HCT116 (cell line): ENCODE results near the gene SLC25A22. TPM values are rescaled to one million over a fixed set of nuclear protein-coding genes. Genes with fewer than 3 reads are reported as not detected.

ENCODE experiments used
- ATAC-seq: fragments of 200-7000 bp; cut with Tn5 transposase; 2 replicates; pipeline ENCODE4 v1.9.1; 2020; ENCODE audit warnings: mild to moderate bottlenecking, moderate library complexity
- BruUV-seq: library from RNA; stranded (reverse); fragments of 400-500 nt; replicated peaks from 2 replicates; lab custom pipeline; 2021; lab: Mats Ljungman, UMichigan
- CTCF ChIA-PET: fragments of 300-600 bp; sonication (Branson Sonifier 250); formaldehyde crosslinking; loops from one replicate; lab custom pipeline; 2021; ENCODE audit warnings: antibody characterized with exemption; lab: Charles Lee
- POLR2A ChIA-PET: fragments of 300-600, 350-600 bp; sonication (Branson Sonifier 250); formaldehyde crosslinking; loops from one replicate; lab custom pipeline; 2021; ENCODE audit warnings: antibody characterized with exemption; lab: Charles Lee
- RAD21 ChIA-PET, 2 experiments: fragments of 300-600 bp; sonication (Branson Sonifier 250); formaldehyde crosslinking; loops; one replicate each; lab custom pipeline; 2023; ENCODE audit warnings: low total read pairs in 2 of 2; ENCODE audit not compliant: uncharacterized antibody in 2 of 2, unreplicated experiment in 2 of 2, low non-redundant PET in 1 of 2; lab: Charles Lee
- DNase-seq: peaks from one replicate; pipeline ENCODE4 v3.0.0-alpha.2; 2010; ENCODE audit warnings: low read depth, low spot score
- H2AFZ ChIP-seq: fragments of 200-600 bp; shearing (Covaris generic), sonication (generic); 2 replicates; pipeline ENCODE4 v1.6.1; 2017; ENCODE audit warnings: low read depth, mixed run types, mixed read lengths, antibody characterized with exemption, low read length; ENCODE audit not compliant: poor library complexity, severe bottlenecking
- H3K27ac ChIP-seq: 2 replicates; pipeline ENCODE4 v1.5.1; 2012; ENCODE audit warnings: low read depth, low read length
- H3K27me3 ChIP-seq: fragments of 200-600 bp; sonication (generic); 2 replicates; pipeline ENCODE4 v1.6.1; 2016; ENCODE audit warnings: mixed run types, low read length, mixed read lengths; ENCODE audit not compliant: insufficient read depth
- H3K36me3 ChIP-seq, 2 experiments: fragments of 200-500 bp in 1 of 2; fragments of 200-600 bp in 1 of 2; sonication (Bioruptor generic) in 1 of 2; sonication (generic) in 1 of 2; 2 replicates each; pipeline versions ENCODE4 v1.5.1 to v1.6.1; 2014 to 2016; ENCODE audit warnings: low read length in 2 of 2, inconsistent platforms in 1 of 2, mixed read lengths in 1 of 2, mixed run types in 1 of 2; ENCODE audit not compliant: insufficient read depth in 2 of 2, control insufficient read depth in 1 of 2
- H3K4me1 ChIP-seq, 2 experiments: fragments of 200-600 bp in 1 of 2; sonication (generic) in 1 of 2; 2 replicates each; pipeline versions ENCODE4 v1.5.1 to v1.6.1; 2012 to 2017; ENCODE audit warnings: low read length in 2 of 2, inconsistent platforms in 1 of 2, mild to moderate bottlenecking in 1 of 2, mixed read lengths in 1 of 2, mixed run types in 1 of 2, moderate library complexity in 1 of 2; ENCODE audit not compliant: insufficient read depth in 2 of 2, control insufficient read depth in 1 of 2
- H3K4me2 ChIP-seq: fragments of 200-600 bp; sonication (generic); 2 replicates; pipeline ENCODE4 v1.6.1; 2017; ENCODE audit warnings: mixed run types, low read length, mixed read lengths
- H3K4me3 ChIP-seq, 2 experiments: fragments of 200-600 bp in 1 of 2; sonication (generic) in 1 of 2; replicated peaks in 1 of 2; 2 replicates each; pipeline ENCODE4 v1.5.1; 2011 to 2016; ENCODE audit warnings: low read length in 2 of 2, control low read depth in 1 of 2, low read depth in 1 of 2, mild to moderate bottlenecking in 1 of 2, mixed read lengths in 1 of 2, mixed run types in 1 of 2
- H3K79me2 ChIP-seq: fragments of 200-600 bp; sonication (generic); 2 replicates; pipeline ENCODE4 v1.6.1; 2017; ENCODE audit warnings: mild to moderate bottlenecking, mixed run types, low read length, moderate library complexity, mixed read lengths; ENCODE audit not compliant: insufficient read depth
- H3K9ac ChIP-seq: fragments of 200-600 bp; sonication (generic); 2 replicates; pipeline ENCODE4 v1.6.1; 2016; ENCODE audit warnings: low read length, mixed read lengths
- H3K9me2 ChIP-seq: fragments of 200-600 bp; sonication (generic), shearing (Covaris generic); 2 replicates; pipeline ENCODE4 v1.6.1; 2017; ENCODE audit warnings: mixed run types, mild to moderate bottlenecking, moderate library complexity; ENCODE audit not compliant: insufficient read depth
- H3K9me3 ChIP-seq, 2 experiments: fragments of 200-500 bp in 1 of 2; fragments of 200-600 bp in 1 of 2; sonication (Bioruptor generic) in 1 of 2; sonication (generic) in 1 of 2; 2 replicates each; pipeline ENCODE4 v1.6.1; 2014 to 2017; ENCODE audit warnings: low read length in 2 of 2, mixed read lengths in 2 of 2, inconsistent platforms in 1 of 2, low read depth in 1 of 2, mild to moderate bottlenecking in 1 of 2, mixed run types in 1 of 2, moderate library complexity in 1 of 2; ENCODE audit not compliant: control insufficient read depth in 1 of 2, insufficient read depth in 1 of 2
- H4K20me1 ChIP-seq: fragments of 200-600 bp; sonication (generic), shearing (Covaris generic); 2 replicates; pipeline ENCODE4 v1.6.1; 2017; ENCODE audit warnings: mixed run types, mild to moderate bottlenecking, moderate library complexity; ENCODE audit not compliant: insufficient read depth
- CEBPB ChIP-seq: IDR thresholded peaks from 2 replicates; pipeline ENCODE4 v1.6.1; 2012; ENCODE audit warnings: low read depth
- CTCF ChIP-seq, 3 experiments: fragments of 200-600 bp in 1 of 3; sonication (generic) in 1 of 3; IDR thresholded peaks in 2 of 3; conservative IDR thresholded peaks in 1 of 3; 2 replicates each; pipeline ENCODE4 v1.5.1; 2012 to 2017; ENCODE audit warnings: low read depth in 2 of 3, low read length in 2 of 3, antibody characterized with exemption in 1 of 3, borderline replicate concordance in 1 of 3, control low read depth in 1 of 3, mild to moderate bottlenecking in 1 of 3, mixed read lengths in 1 of 3, mixed run types in 1 of 3, moderate library complexity in 1 of 3; ENCODE audit not compliant: insufficient read depth in 1 of 3
- EZH2 ChIP-seq: fragments of 200-600 bp; sonication (generic); IDR thresholded peaks from 2 replicates; pipeline ENCODE4 v1.6.1; 2017; ENCODE audit warnings: antibody characterized with exemption, mixed run types
- EZH2phosphoT487 ChIP-seq: fragments of 200-600 bp; IDR thresholded peaks from 2 replicates; pipeline ENCODE4 v1.6.1; 2018; ENCODE audit warnings: antibody characterized with exemption, borderline replicate concordance
- MAX ChIP-seq: IDR thresholded peaks from 2 replicates; pipeline ENCODE4 v1.6.1; 2012
- POLR2A ChIP-seq: IDR thresholded peaks from 2 replicates; pipeline ENCODE4 v1.7.0; 2011; ENCODE audit warnings: borderline replicate concordance; ENCODE audit not compliant: insufficient read depth, insufficient read length; ENCODE audit errors: extremely low read depth
- POLR2AphosphoS5 ChIP-seq: IDR thresholded peaks from 2 replicates; pipeline ENCODE4 v1.6.1; 2011; ENCODE audit warnings: mild to moderate bottlenecking, low read depth, low read length, moderate library complexity
- SP1 ChIP-seq: IDR thresholded peaks from 2 replicates; pipeline ENCODE4 v1.6.1; 2012; ENCODE audit warnings: low read depth
- SRF ChIP-seq: IDR thresholded peaks from 2 replicates; pipeline ENCODE4 v1.6.1; 2012; ENCODE audit warnings: low read depth
- TCF7L2 ChIP-seq: IDR thresholded peaks from 2 replicates; pipeline ENCODE4 v1.7.0; 2011; ENCODE audit warnings: borderline replicate concordance, inconsistent platforms; ENCODE audit not compliant: insufficient read depth, insufficient read length; ENCODE audit errors: extremely low read depth
- ZBTB33 ChIP-seq: IDR thresholded peaks from 2 replicates; pipeline ENCODE4 v1.6.1; 2011; ENCODE audit warnings: mild to moderate bottlenecking, low read length, moderate library complexity; ENCODE audit not compliant: insufficient replicate concordance; ENCODE audit errors: extremely low read depth
- ZFX ChIP-seq: fragments of 450-650 bp; IDR thresholded peaks from 2 replicates; pipeline ENCODE4 v1.6.1; 2017
- intact Hi-C: fragments of 100-400 bp; cut with micrococcal nuclease; formaldehyde crosslinking; loops from 2 replicates; pipeline ENCODE4 v1.10.0; 2022
- total RNA-seq: library from RNA; stranded (reverse); gene quantifications from one replicate; pipeline ENCODE4 v1.2.1, GENCODE V29; 2021; ENCODE audit not compliant: unreplicated experiment
- TF ChIP-seq, protein P1 (sequence below): IDR thresholded peaks from 2 replicates; pipeline ENCODE4 v1.6.1; 2012
- TF ChIP-seq, protein P2 (sequence below): IDR thresholded peaks from 2 replicates; pipeline ENCODE4 v1.6.1; 2012; ENCODE audit warnings: low read depth

The SLC25A22 gene
- total RNA-seq, 1 experiment from 2014 or later, result 62.0 TPM

DNA sequence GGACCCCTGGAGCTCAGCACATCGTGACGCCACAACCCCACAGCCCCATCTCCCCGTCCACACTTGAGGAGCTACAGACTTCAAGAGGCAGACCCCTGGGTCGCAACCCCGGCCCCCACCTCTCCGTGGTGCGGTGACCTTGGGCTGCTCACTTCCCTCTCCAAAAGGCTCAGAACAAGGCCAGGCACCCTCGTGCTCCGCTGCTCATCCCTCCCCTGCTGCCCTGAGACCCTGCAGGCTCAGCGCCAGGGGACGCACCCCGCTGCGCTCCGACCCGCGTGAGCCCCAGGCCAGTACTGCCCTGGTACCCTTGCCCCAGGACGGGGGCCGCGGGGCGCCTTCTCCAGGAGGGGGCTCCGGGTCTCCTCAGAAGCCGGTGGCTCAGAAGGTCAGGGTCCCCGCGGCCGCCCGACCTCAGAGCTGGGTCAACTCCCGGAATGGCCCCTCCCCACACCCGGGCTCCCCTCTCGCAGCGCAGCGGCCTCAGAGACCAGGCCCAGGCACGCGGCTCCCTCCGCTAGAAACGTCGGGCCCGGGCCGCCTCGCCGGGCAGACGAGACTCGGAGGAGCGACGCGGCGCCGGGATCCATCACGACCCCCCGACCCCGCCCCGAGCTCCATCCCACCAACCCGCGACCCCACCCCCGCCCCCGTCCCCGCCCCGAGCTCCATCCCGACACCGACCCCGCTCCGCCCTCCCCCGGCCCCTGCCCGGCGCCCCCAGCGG, 21.4 kb downstream of the SLC25A22 start (continued):
- no peak for TF ChIP-seq EZH2
- no peak for TF ChIP-seq ZBTB33

GRCh38 chr11:776263-776560, 21.9 kb downstream of the SLC25A22 start:
- peaks cover 15 to 32% of the 10 kb centered on the region in 2 experiments for H3K4me1 ChIP-seq
- H3K9me3 ChIP-seq, result no peaks in the 10 kb centered on the region
- peak; percentile 1; the same call in 1 of the 2 replicates for ATAC-seq
- H3K27ac ChIP-seq, result peak overlapping the region; percentile 95
- no peaks in the 10 kb centered on the region for H3K9me2 ChIP-seq
- no peaks in the 10 kb centered on the region for H4K20me1 ChIP-seq
- peaks cover 8 to 26% of the 10 kb centered on the region in 2 experiments; a peak in 3 of 4 replicates for H3K36me3 ChIP-seq
- CTCF ChIA-PET, result interaction anchor here (0.6 to 1.5 kb wide), 2 partner anchors 19 to 109 kb away, joined by 3 to 4 read pairs; no protein-coding TSS in a partner anchor
- POLR2A ChIA-PET, result interaction anchor here (0.8 kb wide), 1 partner anchor 10 kb away, joined by 4 read pairs; no protein-coding TSS in a partner anchor
- RAD21 ChIA-PET, result no interaction called here
- H3K9ac ChIP-seq, result peak overlapping the region; percentile 99
- no peaks in the 10 kb centered on the region for H3K27me3 ChIP-seq
- H3K4me2 ChIP-seq, result peak overlapping the region; percentile 92
- peak overlapping the region; percentile 89 to 90 for H3K4me3 ChIP-seq
- H3K79me2 ChIP-seq, result peaks cover 90% of the 10 kb centered on the region
- no TSS peak for BruUV-seq
- no peak for DNase-seq
- no peak overlapping the region for H2AFZ ChIP-seq
- intact Hi-C loops, result no loop called here
- no peak for TF ChIP-seq EZH2phosphoT487
- TF ChIP-seq CTCF (IDR thresholded peaks at IDR 0.05 in 2 of 3, conservative IDR thresholded peaks at IDR 0.05 in 1 of 3; ENCODE audit: borderline replicate concordance in 1 of 3, insufficient read depth in 1 of 3, low read depth in 2 of 3, low read length in 2 of 3), result no peak
- TF ChIP-seq SP1, result no peak
- TF ChIP-seq SRF, result no peak
- TF ChIP-seq, protein P1, sequence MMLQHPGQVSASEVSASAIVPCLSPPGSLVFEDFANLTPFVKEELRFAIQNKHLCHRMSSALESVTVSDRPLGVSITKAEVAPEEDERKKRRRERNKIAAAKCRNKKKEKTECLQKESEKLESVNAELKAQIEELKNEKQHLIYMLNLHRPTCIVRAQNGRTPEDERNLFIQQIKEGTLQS, result no peak
- TF ChIP-seq EZH2, result no peak
- TF ChIP-seq TCF7L2, result no peak
- no peak for TF ChIP-seq POLR2A
- no peak for TF ChIP-seq CEBPB
- no peak for TF ChIP-seq POLR2AphosphoS5
- no peak for TF ChIP-seq MAX
- no peak for TF ChIP-seq ZFX
- TF ChIP-seq, protein P2, sequence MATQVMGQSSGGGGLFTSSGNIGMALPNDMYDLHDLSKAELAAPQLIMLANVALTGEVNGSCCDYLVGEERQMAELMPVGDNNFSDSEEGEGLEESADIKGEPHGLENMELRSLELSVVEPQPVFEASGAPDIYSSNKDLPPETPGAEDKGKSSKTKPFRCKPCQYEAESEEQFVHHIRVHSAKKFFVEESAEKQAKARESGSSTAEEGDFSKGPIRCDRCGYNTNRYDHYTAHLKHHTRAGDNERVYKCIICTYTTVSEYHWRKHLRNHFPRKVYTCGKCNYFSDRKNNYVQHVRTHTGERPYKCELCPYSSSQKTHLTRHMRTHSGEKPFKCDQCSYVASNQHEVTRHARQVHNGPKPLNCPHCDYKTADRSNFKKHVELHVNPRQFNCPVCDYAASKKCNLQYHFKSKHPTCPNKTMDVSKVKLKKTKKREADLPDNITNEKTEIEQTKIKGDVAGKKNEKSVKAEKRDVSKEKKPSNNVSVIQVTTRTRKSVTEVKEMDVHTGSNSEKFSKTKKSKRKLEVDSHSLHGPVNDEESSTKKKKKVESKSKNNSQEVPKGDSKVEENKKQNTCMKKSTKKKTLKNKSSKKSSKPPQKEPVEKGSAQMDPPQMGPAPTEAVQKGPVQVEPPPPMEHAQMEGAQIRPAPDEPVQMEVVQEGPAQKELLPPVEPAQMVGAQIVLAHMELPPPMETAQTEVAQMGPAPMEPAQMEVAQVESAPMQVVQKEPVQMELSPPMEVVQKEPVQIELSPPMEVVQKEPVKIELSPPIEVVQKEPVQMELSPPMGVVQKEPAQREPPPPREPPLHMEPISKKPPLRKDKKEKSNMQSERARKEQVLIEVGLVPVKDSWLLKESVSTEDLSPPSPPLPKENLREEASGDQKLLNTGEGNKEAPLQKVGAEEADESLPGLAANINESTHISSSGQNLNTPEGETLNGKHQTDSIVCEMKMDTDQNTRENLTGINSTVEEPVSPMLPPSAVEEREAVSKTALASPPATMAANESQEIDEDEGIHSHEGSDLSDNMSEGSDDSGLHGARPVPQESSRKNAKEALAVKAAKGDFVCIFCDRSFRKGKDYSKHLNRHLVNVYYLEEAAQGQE, result no peak
